Measurements from ENCODE around the gene PRR5L.

Gene PRR5L

GRCh38 chr11:36386411-36386810 is 90.3 kb downstream of the PRR5L start:
- Histone ChIP-seq H3K36me3 (ENCODE audit: insufficient read depth) (no peaks in the 10 kb centered on the region), H3K4me3 (IDR thresholded peaks at IDR 0.05; ENCODE audit: insufficient read depth, low read depth, low read length) (no peak overlapping the region), H2AFZ (ENCODE audit: low read depth) (no peak overlapping the region), H3K27ac (no peak overlapping the region), H3K4me2 (no peak overlapping the region), H3K79me2 (ENCODE audit: insufficient read depth, low read depth) (no peaks in the 10 kb centered on the region), H3K27me3 (ENCODE audit: insufficient read depth, low read depth) (no peaks in the 10 kb centered on the region), H3K9ac (no peak overlapping the region), H4K20me1 (ENCODE audit: insufficient read depth) (no peaks in the 10 kb centered on the region), H3K4me1 (ENCODE audit: low read depth, poor library complexity, severe bottlenecking) (peaks cover 55% of the 10 kb centered on the region)
- TF ChIP-seq CTCF (conservative IDR thresholded peaks at IDR 0.05; ENCODE audit: low read depth, low read length): no peak

GRCh38 chr11:36388071-36388470 is 92.0 kb downstream of the PRR5L start:
- no peaks in the 10 kb centered on the region for H4K20me1 ChIP-seq (ENCODE audit: insufficient read depth)
- H3K36me3 ChIP-seq (ENCODE audit: insufficient read depth): no peaks in the 10 kb centered on the region
- no peak for TF ChIP-seq CTCF (conservative IDR thresholded peaks at IDR 0.05; ENCODE audit: low read depth, low read length)
- no peak overlapping the region for H3K4me2 ChIP-seq
- no peak overlapping the region for H3K9ac ChIP-seq
- no peaks in the 10 kb centered on the region for H3K79me2 ChIP-seq (ENCODE audit: insufficient read depth, low read depth)
- H3K27ac ChIP-seq: no peak overlapping the region
- H3K4me3 ChIP-seq (IDR thresholded peaks at IDR 0.05; ENCODE audit: insufficient read depth, low read depth, low read length): no peak overlapping the region
- H3K27me3 ChIP-seq (ENCODE audit: insufficient read depth, low read depth): no peaks in the 10 kb centered on the region
- H2AFZ ChIP-seq (ENCODE audit: low read depth): no peak overlapping the region
- H3K4me1 ChIP-seq (ENCODE audit: low read depth, poor library complexity, severe bottlenecking): peaks cover 47% of the 10 kb centered on the region

- TF ChIP-seq CTCF (conservative IDR thresholded peaks at IDR 0.05; ENCODE audit: low read depth, low read length): no peak
- H3K9ac ChIP-seq: no peak overlapping the region
- peaks cover 41% of the 10 kb centered on the region for H3K4me1 ChIP-seq (ENCODE audit: low read depth, poor library complexity, severe bottlenecking)
Measured at GRCh38 chr11:36388951-36389350, 92.9 kb downstream of the PRR5L start.

GRCh38 chr11:36389811-36390210 is 93.7 kb downstream of the PRR5L start:
- Histone ChIP-seq H3K27ac (no peak overlapping the region), H3K27me3 (ENCODE audit: insufficient read depth, low read depth) (no peaks in the 10 kb centered on the region), H3K36me3 (ENCODE audit: insufficient read depth) (no peaks in the 10 kb centered on the region), H3K4me2 (no peak overlapping the region), H3K9ac (no peak overlapping the region), H4K20me1 (ENCODE audit: insufficient read depth) (no peaks in the 10 kb centered on the region), H2AFZ (ENCODE audit: low read depth) (no peak overlapping the region), H3K4me1 (ENCODE audit: low read depth, poor library complexity, severe bottlenecking) (peaks cover 38% of the 10 kb centered on the region), H3K4me3 (IDR thresholded peaks at IDR 0.05; ENCODE audit: insufficient read depth, low read depth, low read length) (no peak overlapping the region), H3K79me2 (ENCODE audit: insufficient read depth, low read depth) (no peaks in the 10 kb centered on the region)
- no peak for TF ChIP-seq CTCF (conservative IDR thresholded peaks at IDR 0.05; ENCODE audit: low read depth, low read length)

More at GRCh38 chr11:36388951-36389350, 92.9 kb downstream of the PRR5L start:
- no peaks in the 10 kb centered on the region for H3K27me3 ChIP-seq (ENCODE audit: insufficient read depth, low read depth)
- H2AFZ ChIP-seq (ENCODE audit: low read depth): no peak overlapping the region
- no peaks in the 10 kb centered on the region for H4K20me1 ChIP-seq (ENCODE audit: insufficient read depth)
- H3K27ac ChIP-seq: no peak overlapping the region
- no peak overlapping the region for H3K4me3 ChIP-seq (IDR thresholded peaks at IDR 0.05; ENCODE audit: insufficient read depth, low read depth, low read length)
- H3K79me2 ChIP-seq (ENCODE audit: insufficient read depth, low read depth): no peaks in the 10 kb centered on the region
- H3K4me2 ChIP-seq: no peak overlapping the region
- H3K36me3 ChIP-seq (ENCODE audit: insufficient read depth): no peaks in the 10 kb centered on the region

All from KMS-11 (cell line).